ENCODE measurements around the gene RD3L. TPM values are rescaled to one million over a fixed set of nuclear protein-coding genes. Genes with fewer than 3 reads are reported as not detected.

The RD3L gene
- total and polyA plus RNA-seq, 10 of the 15 experiments (the other 5 are each of a cell fraction or from before 2014, with no cell fraction given), result not detected

DNA sequence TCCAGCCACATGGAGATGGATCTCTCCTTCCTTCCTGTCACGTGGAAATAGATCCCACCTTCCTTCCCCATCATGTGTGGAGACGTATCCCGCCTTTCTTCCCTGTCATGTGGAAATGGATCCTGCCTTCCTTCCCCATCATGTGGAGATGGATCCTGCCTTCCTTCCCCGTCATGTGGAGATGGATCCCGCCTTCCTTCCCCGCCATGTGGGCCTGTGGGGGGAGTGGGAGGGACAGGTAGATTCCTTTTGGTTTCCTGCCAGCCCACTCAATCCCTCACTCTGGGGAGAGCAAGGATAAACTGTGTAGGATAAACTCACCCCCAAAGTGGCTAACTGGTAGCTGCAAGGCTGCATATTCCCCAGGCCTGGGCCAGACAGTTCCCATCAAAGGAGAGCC, 45.8 kb downstream of the RD3L start:
- Histone ChIP-seq H4K20me1 (ENCODE audit: control insufficient read depth, insufficient read depth) (no peaks in the 10 kb centered on the region; the same call in 1 of the 2 replicates), H3K4me1 (ENCODE audit: control insufficient read depth, insufficient read depth, low read length) (no peaks in the 10 kb centered on the region), H3K27ac (ENCODE audit: control insufficient read depth, insufficient read depth) (no peak overlapping the region), H3K79me2 (ENCODE audit: control insufficient read depth, insufficient read depth, low read length) (no peaks in the 10 kb centered on the region), H3K4me3 (no peak overlapping the region), H2AFZ (ENCODE audit: control insufficient read depth, low read depth, low read length) (no peak overlapping the region), H3K9me3 (replicated peaks; ENCODE audit: control insufficient read depth, insufficient read depth, low read length) (no peaks in the 10 kb centered on the region), H3K27me3 (replicated peaks in 1 of 2; ENCODE audit: control insufficient read depth in 2 of 2, insufficient read depth in 2 of 2, low read length in 1 of 2) (no peaks in the 10 kb centered on the region), H3K9ac (ENCODE audit: control insufficient read depth, insufficient read depth, low read length) (no peak overlapping the region), H3K4me2 (ENCODE audit: control insufficient read depth, insufficient read depth) (no peak overlapping the region), H3K36me3 (ENCODE audit: control insufficient read depth in 2 of 2, insufficient read depth in 2 of 2, low read length in 1 of 2) (no peaks in the 10 kb centered on the region)
- no peak for TF ChIP-seq ATF7 (IDR thresholded peaks at IDR 0.05; ENCODE audit: low read depth)
- no peak for TF ChIP-seq RUNX3 (IDR thresholded peaks at IDR 0.05; ENCODE audit: low read length)
- no peak for TF ChIP-seq JUNB (IDR thresholded peaks at IDR 0.05)
- TF ChIP-seq, protein P1, sequence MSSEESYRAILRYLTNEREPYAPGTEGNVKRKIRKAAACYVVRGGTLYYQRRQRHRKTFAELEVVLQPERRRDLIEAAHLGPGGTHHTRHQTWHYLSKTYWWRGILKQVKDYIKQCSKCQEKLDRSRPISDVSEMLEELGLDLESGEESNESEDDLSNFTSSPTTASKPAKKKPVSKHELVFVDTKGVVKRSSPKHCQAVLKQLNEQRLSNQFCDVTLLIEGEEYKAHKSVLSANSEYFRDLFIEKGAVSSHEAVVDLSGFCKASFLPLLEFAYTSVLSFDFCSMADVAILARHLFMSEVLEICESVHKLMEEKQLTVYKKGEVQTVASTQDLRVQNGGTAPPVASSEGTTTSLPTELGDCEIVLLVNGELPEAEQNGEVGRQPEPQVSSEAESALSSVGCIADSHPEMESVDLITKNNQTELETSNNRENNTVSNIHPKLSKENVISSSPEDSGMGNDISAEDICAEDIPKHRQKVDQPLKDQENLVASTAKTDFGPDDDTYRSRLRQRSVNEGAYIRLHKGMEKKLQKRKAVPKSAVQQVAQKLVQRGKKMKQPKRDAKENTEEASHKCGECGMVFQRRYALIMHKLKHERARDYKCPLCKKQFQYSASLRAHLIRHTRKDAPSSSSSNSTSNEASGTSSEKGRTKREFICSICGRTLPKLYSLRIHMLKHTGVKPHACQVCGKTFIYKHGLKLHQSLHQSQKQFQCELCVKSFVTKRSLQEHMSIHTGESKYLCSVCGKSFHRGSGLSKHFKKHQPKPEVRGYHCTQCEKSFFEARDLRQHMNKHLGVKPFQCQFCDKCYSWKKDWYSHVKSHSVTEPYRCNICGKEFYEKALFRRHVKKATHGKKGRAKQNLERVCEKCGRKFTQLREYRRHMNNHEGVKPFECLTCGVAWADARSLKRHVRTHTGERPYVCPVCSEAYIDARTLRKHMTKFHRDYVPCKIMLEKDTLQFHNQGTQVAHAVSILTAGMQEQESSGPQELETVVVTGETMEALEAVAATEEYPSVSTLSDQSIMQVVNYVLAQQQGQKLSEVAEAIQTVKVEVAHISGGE (CRISPR knock-in tag; IDR thresholded peaks at IDR 0.05), result no peak
- TF ChIP-seq, protein P2, sequence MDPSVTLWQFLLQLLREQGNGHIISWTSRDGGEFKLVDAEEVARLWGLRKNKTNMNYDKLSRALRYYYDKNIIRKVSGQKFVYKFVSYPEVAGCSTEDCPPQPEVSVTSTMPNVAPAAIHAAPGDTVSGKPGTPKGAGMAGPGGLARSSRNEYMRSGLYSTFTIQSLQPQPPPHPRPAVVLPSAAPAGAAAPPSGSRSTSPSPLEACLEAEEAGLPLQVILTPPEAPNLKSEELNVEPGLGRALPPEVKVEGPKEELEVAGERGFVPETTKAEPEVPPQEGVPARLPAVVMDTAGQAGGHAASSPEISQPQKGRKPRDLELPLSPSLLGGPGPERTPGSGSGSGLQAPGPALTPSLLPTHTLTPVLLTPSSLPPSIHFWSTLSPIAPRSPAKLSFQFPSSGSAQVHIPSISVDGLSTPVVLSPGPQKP (IDR thresholded peaks at IDR 0.05; ENCODE audit: low read depth, low read length), result no peak
- no peak for TF ChIP-seq SMAD1 (IDR thresholded peaks at IDR 0.05; ENCODE audit: low read depth, partially characterized antibody)
- no peak for TF ChIP-seq SRF (IDR thresholded peaks at IDR 0.05; ENCODE audit: low read depth in 2 of 2, low read length in 2 of 2)
- no peak for TF ChIP-seq YY1 (IDR thresholded peaks at IDR 0.05; ENCODE audit: low read depth, low read length)
- no peak for TF ChIP-seq CHD1 (IDR thresholded peaks at IDR 0.05; ENCODE audit: low read depth, low read length)
- TF ChIP-seq STAT3 (IDR thresholded peaks at IDR 0.05; ENCODE audit: low read depth, low read length), result no peak
- no peak for TF ChIP-seq YBX1 (IDR thresholded peaks at IDR 0.05)
- no peak for TF ChIP-seq ATF2 (IDR thresholded peaks at IDR 0.05; ENCODE audit: low read length)
- no peak for ATAC-seq
- ChIA-PET SMC1A (ENCODE audit: uncharacterized antibody, unreplicated experiment) (no interaction called here), CTCF (no interaction called here), RAD21 (ENCODE audit: unreplicated experiment) (no interaction called here), POLR2A (no interaction called here)
- in situ Hi-C loops (cut with MboI), result no loop called here
- WGBS (ENCODE audit: insufficient coverage, insufficient replicate concordance, low lambda C conversion rate, missing lambda C conversion rate), result 46% methylated on average over 6 of the region's 6 CpGs
- FAIRE-seq, result no peak
- BruUV-seq (replicated peaks), result no TSS peak
- no peak for DNase-seq (ENCODE audit: low read depth, low spot score)
- intact Hi-C loops (cut with micrococcal nuclease; ENCODE audit: unreplicated experiment), result no loop called here
